Tibial nerve (tissue), 3 donors: ENCODE results near the gene MPND.

Source experiments
- POLR2A ChIP-seq, 2 donors: fragments of 450-650 bp; IDR thresholded peaks; one replicate each; pipeline ENCODE4 v1.6.1; 2017; ENCODE audit warnings: antibody characterized with exemption in 2 of 2, mild to moderate bottlenecking in 2 of 2, moderate library complexity in 2 of 2
- TF ChIP-seq, protein P1 (sequence below), 5 experiments: fragments of 200-600 bp in 3 of 5; fragments of 450-650 bp in 2 of 5; sonication (generic) in 3 of 5; IDR thresholded peaks; one replicate each; pipeline ENCODE4 v1.5.1; 2016 to 2019; ENCODE audit warnings: antibody characterized with exemption in 5 of 5, mild to moderate bottlenecking in 3 of 5, moderate library complexity in 2 of 5

- TF ChIP-seq POLR2A (IDR thresholded peaks at IDR 0.05), result no peak
- TF ChIP-seq, protein P1, sequence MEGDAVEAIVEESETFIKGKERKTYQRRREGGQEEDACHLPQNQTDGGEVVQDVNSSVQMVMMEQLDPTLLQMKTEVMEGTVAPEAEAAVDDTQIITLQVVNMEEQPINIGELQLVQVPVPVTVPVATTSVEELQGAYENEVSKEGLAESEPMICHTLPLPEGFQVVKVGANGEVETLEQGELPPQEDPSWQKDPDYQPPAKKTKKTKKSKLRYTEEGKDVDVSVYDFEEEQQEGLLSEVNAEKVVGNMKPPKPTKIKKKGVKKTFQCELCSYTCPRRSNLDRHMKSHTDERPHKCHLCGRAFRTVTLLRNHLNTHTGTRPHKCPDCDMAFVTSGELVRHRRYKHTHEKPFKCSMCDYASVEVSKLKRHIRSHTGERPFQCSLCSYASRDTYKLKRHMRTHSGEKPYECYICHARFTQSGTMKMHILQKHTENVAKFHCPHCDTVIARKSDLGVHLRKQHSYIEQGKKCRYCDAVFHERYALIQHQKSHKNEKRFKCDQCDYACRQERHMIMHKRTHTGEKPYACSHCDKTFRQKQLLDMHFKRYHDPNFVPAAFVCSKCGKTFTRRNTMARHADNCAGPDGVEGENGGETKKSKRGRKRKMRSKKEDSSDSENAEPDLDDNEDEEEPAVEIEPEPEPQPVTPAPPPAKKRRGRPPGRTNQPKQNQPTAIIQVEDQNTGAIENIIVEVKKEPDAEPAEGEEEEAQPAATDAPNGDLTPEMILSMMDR (IDR thresholded peaks at IDR 0.05), result no peak
Observed at GRCh38 chr19:4390567-4391305, 47.4 kb downstream of the MPND start.
